GM18508 (cell line): ENCODE measurements around the gene NXPE1.
"Not testable (repeated sequence)": the region's sequence is repeated elsewhere in the genome, so short reads cannot be mapped to it uniquely, and the experiment has no call there.

Experiments used
- ATAC-seq: cut with Tn5 transposase; IDR thresholded peaks from one replicate; pipeline ENCODE4 v1.9.1; 2021; ENCODE audit warnings: moderate number of reproducible peaks; ENCODE audit not compliant: insufficient read depth, unreplicated experiment

NXPE1 gene

GRCh38 chr11:114559425-114560310 lies at the start of gene NXPE1:
NXPE1 (minus strand) TSS chr11:114559881; CDS start chr11:114551201, 8,680 bp downstream.
- ATAC-seq = no peak

- no peak for ATAC-seq
Observed at GRCh38 chr11:114609429-114609828, 49.7 kb upstream of the NXPE1 start.

GRCh38 chr11:114608605-114609004 lies 48.9 kb upstream of the NXPE1 start:
- ATAC-seq = not testable (repeated sequence)

- ATAC-seq = no peak
Observed at GRCh38 chr11:114607753-114608459, 48.2 kb upstream of the NXPE1 start.

GRCh38 chr11:114606802-114607075 lies 47.1 kb upstream of the NXPE1 start:
- ATAC-seq = not testable (repeated sequence)

- no peak for ATAC-seq
Observed at GRCh38 chr11:114606003-114606801, 46.5 kb upstream of the NXPE1 start.

GRCh38 chr11:114605370-114605769 lies 45.7 kb upstream of the NXPE1 start:
- ATAC-seq = no peak

GRCh38 chr11:114604886-114605285 lies 45.2 kb upstream of the NXPE1 start:
- ATAC-seq = no peak

- ATAC-seq = no peak
Observed at GRCh38 chr11:114604179-114604813, 44.6 kb upstream of the NXPE1 start.

GRCh38 chr11:114603151-114603550 lies 43.5 kb upstream of the NXPE1 start:
- ATAC-seq = not testable (repeated sequence)

- no peak for ATAC-seq
Observed at GRCh38 chr11:114598461-114598860, 38.8 kb upstream of the NXPE1 start.

GRCh38 chr11:114596175-114596919 lies 36.7 kb upstream of the NXPE1 start:
- no peak for ATAC-seq

GRCh38 chr11:114595571-114595970 lies 35.9 kb upstream of the NXPE1 start, which contains the start of gene NXPE4:
NXPE4 (minus strand) TSS chr11:114595786; CDS start chr11:114594759, 1,027 bp downstream.
- no peak for ATAC-seq

GRCh38 chr11:114594703-114595102 lies 35.0 kb upstream of the NXPE1 start:
- ATAC-seq = no peak

GRCh38 chr11:114587398-114587953 lies 27.8 kb upstream of the NXPE1 start:
- ATAC-seq = no peak

GRCh38 chr11:114586797-114587196 lies 27.1 kb upstream of the NXPE1 start:
- ATAC-seq = no peak

GRCh38 chr11:114571712-114572111 lies 12.0 kb upstream of the NXPE1 start:
- ATAC-seq = no peak

- ATAC-seq = no peak
Observed at GRCh38 chr11:114569801-114570200, 10.1 kb upstream of the NXPE1 start.

- no peak for ATAC-seq
Observed at GRCh38 chr11:114566276-114566675, 6.6 kb upstream of the NXPE1 start.
